Activated CD8-positive, alpha-beta T cell treated with anti-CD3 and anti-CD28 coated beads for 36 hours (primary cell): ENCODE data around the gene SLC9C2. TPM values are rescaled to one million over a fixed set of nuclear protein-coding genes. Genes with fewer than 3 reads are reported as not detected.

Experiments
- ATAC-seq: fragments of 200-7000 bp; cut with Tn5 transposase; one replicate; pipeline ENCODE4 v1.10.0; 2021; ENCODE audit warnings: mild to moderate bottlenecking, moderate library complexity
- CTCF ChIA-PET: fragments of 350-600 bp; sonication (Branson Sonifier 250); formaldehyde crosslinking; loops from one replicate; lab custom pipeline; 2021; ENCODE audit warnings: antibody characterized with exemption; lab: Charles Lee
- POLR2A ChIA-PET: fragments of 350-600 bp; sonication (Branson Sonifier 250); formaldehyde crosslinking; loops from one replicate; lab custom pipeline; 2021; ENCODE audit warnings: antibody characterized with exemption; lab: Charles Lee
- DNase-seq: peaks from one replicate; pipeline ENCODE4 v3.0.0-alpha.2; 2020
- H3K27ac Mint-ChIP-seq: one replicate; pipeline ENCODE4 v1.8.0; 2021; ENCODE audit warnings: mild to moderate bottlenecking, mixed read lengths
- H3K27me3 Mint-ChIP-seq: one replicate; pipeline ENCODE4 v1.8.0; 2021; ENCODE audit warnings: mixed read lengths
- H3K36me3 Mint-ChIP-seq: one replicate; pipeline ENCODE4 v1.8.0; 2021; ENCODE audit warnings: low read depth, mixed read lengths
- H3K4me1 Mint-ChIP-seq: one replicate; pipeline ENCODE4 v1.8.0; 2021; ENCODE audit warnings: low read depth, mixed read lengths
- H3K4me3 Mint-ChIP-seq: one replicate; pipeline ENCODE4 v1.8.0; 2021; ENCODE audit warnings: mild to moderate bottlenecking, moderate library complexity, mixed read lengths
- H3K9me3 Mint-ChIP-seq: one replicate; pipeline ENCODE4 v1.8.0; 2021; ENCODE audit warnings: mixed read lengths
- intact Hi-C: fragments of 100-400 bp; cut with micrococcal nuclease; formaldehyde crosslinking; loops from one replicate; pipeline ENCODE4 v1.10.0; 2022
- total RNA-seq, 2 experiments: library from RNA; stranded (reverse); gene quantifications; one replicate each; pipeline ENCODE4 v1.2.3, GENCODE V29; 2021
- TF ChIP-seq, protein P1 (sequence below): fragments of 200-600 bp; IDR thresholded peaks from one replicate; pipeline ENCODE4 v1.8.0; 2022; ENCODE audit warnings: antibody characterized with exemption, mild to moderate bottlenecking

The SLC9C2 gene
- total RNA-seq, 2 experiments from 2014 or later: not detected

DNA sequence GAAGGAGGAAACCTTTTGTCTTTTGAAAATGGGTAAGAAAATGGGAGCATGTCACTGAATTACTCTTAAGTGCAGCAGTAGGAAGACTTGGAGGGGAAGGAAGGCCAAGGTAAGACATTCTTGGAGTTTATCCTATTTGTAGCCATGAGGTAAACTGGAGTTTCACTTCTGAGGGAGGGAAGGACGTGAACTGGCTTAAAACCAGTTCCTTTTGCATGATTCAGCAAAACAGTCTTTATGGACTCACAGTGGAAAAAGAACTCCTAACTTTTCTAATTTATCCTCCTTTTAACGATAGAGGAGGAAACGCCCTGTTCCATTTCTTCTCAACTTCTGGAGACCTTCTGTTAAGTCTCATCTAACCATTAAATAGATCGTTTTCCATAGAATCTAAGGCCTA is 123.2 kb downstream of the SLC9C2 start:
- Mint-ChIP-seq H3K27me3 (no peaks in the 10 kb centered on the region), H3K4me3 (peak overlapping the region; percentile 76), H3K4me1 (peaks cover 49% of the 10 kb centered on the region), H3K27ac (peak overlapping the region; percentile 21), H3K9me3 (no peaks in the 10 kb centered on the region), H3K36me3 (peaks cover 47% of the 10 kb centered on the region)
- TF ChIP-seq, protein P1, sequence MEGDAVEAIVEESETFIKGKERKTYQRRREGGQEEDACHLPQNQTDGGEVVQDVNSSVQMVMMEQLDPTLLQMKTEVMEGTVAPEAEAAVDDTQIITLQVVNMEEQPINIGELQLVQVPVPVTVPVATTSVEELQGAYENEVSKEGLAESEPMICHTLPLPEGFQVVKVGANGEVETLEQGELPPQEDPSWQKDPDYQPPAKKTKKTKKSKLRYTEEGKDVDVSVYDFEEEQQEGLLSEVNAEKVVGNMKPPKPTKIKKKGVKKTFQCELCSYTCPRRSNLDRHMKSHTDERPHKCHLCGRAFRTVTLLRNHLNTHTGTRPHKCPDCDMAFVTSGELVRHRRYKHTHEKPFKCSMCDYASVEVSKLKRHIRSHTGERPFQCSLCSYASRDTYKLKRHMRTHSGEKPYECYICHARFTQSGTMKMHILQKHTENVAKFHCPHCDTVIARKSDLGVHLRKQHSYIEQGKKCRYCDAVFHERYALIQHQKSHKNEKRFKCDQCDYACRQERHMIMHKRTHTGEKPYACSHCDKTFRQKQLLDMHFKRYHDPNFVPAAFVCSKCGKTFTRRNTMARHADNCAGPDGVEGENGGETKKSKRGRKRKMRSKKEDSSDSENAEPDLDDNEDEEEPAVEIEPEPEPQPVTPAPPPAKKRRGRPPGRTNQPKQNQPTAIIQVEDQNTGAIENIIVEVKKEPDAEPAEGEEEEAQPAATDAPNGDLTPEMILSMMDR: no peak
- no peak for DNase-seq
- POLR2A ChIA-PET: no interaction called here
- intact Hi-C loops: no loop called here
- CTCF ChIA-PET: interaction anchor here (0.6 to 5.6 kb wide), 2 partner anchors 10 to 49 kb away, joined by 3 to 53 read pairs; no protein-coding TSS in a partner anchor
- ATAC-seq: no peak

DNA sequence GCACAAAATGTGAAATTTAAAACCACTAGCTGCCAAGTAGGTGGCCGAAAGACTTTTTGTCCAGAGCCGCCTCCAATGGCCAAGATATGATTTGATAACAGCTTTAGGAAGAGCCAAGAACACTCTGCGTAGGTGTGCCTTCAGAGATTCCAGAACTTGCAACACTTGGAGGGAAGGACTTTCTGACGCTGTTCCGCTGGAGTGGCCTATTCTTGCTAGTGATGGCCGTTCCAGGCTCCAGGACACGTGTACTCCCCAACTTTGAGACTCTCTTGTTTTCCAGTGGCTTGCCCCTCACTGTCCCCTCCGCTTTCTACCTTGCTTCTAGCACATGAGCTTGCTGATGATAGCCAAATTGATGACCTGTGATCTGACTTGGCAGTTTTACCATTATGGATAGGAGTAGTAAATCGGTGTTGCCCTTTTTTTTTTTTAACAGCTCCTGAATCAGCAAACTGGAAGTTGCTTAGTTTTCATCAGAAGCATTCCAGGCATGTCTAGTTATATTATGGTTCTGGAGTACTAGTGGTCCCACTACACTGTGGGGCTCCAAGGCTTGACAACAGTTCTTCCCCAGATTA is 124.7 kb downstream of the SLC9C2 start:
- Mint-ChIP-seq H3K36me3 (peaks cover 45% of the 10 kb centered on the region), H3K4me3 (peak overlapping the region; percentile 76), H3K27me3 (no peaks in the 10 kb centered on the region), H3K27ac (peak overlapping the region; percentile 90), H3K4me1 (peaks cover 62% of the 10 kb centered on the region), H3K9me3 (no peaks in the 10 kb centered on the region)
- ATAC-seq: no peak
- ChIA-PET POLR2A (interaction anchor here (0.6 to 2.9 kb wide), 10 partner anchors 10 to 1546 kb away, joined by 3 to 14 read pairs (median 3); partner anchors contain the start of genes CENPL, DARS2, GAS5 and KLHL20), CTCF (interaction anchor here (1.4 to 5.6 kb wide), 2 partner anchors 39 to 48 kb away, joined by 4 to 53 read pairs; no protein-coding TSS in a partner anchor)
- TF ChIP-seq, protein P1: no peak
- no peak for DNase-seq
- intact Hi-C loops: no loop called here

DNA sequence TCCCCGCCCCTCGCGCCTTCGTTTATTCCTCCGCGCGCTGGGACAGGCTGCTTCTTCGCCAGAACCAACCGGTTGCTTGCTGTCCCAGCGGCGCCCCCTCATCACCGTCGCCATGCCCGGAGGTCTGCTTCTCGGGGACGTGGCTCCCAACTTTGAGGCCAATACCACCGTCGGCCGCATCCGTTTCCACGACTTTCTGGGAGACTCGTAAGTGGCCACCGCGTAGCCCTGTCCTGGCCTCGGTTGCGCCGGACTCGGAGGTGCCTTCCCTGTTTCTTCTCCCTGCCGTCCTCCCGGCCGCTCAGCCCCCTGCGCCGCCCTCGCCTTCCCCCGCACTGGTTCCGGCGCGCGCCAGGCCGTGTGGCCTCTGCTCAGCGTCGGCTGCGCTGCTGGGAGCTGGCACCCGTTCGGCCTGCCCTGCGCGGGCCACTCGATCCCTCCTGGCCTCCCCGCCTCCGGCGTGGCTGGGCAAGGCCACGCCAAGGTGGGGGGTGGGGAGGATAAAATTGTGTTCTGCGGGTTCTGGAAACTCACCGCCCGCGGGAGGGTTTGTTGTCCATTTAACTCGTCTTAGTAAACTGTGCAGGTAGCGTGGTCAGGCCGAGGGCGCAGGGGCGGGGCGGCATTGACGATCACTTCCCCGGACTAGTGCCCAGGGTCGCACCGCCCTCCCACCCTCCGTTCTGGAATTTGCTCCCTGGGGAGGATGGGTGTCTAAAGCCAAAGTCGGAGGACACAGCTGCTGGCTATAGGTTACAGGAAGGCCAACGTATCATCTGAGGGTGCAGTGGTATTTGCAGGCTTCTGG is 125.4 kb downstream of the SLC9C2 start, which contains the start of gene PRDX6:
TSS of gene PRDX6 (plus strand) at position 50 of the 808 bp plus-strand sequence. CDS start at position 113, 63 bp downstream.
- peak; percentile 92 for DNase-seq
- H3K27ac Mint-ChIP-seq: peak within 1 kb of the TSS; percentile 95
- no peaks in the 10 kb centered on the region for H3K9me3 Mint-ChIP-seq
- peak within 1 kb of the TSS; percentile 83 for H3K4me3 Mint-ChIP-seq
- ChIA-PET CTCF (interaction anchor here (1.4 to 5.6 kb wide), 2 partner anchors 39 to 47 kb away, joined by 4 to 53 read pairs; no protein-coding TSS in a partner anchor), POLR2A (interaction anchor here (0.5 to 2.9 kb wide), 16 partner anchors 10 to 1547 kb away, joined by 3 to 14 read pairs (median 4); partner anchors contain the start of genes CENPL, DARS2, GAS5 and KLHL20)
- peak; percentile 24 for ATAC-seq
- H3K27me3 Mint-ChIP-seq: no peaks in the 10 kb centered on the region
- TF ChIP-seq, protein P1: no peak
- peaks cover 41% of the 10 kb centered on the region for H3K36me3 Mint-ChIP-seq
- intact Hi-C loops: loop anchor here (2.0 kb wide), 1 partner anchor 47 kb away; no protein-coding TSS in a partner anchor
- H3K4me1 Mint-ChIP-seq: peaks cover 63% of the 10 kb centered on the region

DNA sequence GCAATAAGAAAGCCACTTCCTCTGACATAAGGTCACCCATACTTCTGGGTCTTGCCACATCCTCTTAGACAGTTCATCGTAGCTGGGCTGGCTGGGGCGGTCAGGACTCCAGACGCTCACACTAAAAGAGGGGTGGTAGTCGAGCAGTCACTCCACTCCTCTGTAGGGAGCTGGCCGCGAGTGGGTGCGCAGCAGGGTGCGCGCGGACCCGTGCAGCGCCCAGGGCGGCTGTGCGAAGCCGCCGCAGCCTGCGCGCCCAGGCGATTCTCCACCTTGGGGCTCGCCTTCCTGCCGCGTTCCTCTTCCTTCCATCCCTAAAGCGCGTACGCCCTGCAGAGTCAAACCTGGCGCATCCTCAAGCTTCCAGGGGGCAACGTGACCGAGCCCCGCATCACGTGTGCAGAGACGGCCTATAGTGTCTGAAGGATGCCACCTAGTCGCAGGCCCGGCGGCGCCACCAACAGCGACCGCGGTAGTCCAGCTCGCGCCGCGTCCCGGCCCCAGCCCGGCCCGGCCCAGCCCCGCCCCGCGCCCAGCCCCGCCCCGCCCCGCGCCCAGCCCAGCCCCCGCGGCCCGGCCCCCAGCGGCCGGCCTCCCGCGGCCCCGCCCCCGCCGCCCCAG is 126.1 kb downstream of the SLC9C2 start:
- CTCF ChIA-PET: interaction anchor here (1.4 to 5.6 kb wide), 2 partner anchors 38 to 46 kb away, joined by 4 to 53 read pairs; no protein-coding TSS in a partner anchor
- intact Hi-C loops: loop anchor here (2.0 kb wide), 1 partner anchor 46 kb away; no protein-coding TSS in a partner anchor

More for the DNA sequence above, 126.1 kb downstream of the SLC9C2 start:
- peak; percentile 84 for ATAC-seq
- POLR2A ChIA-PET: interaction anchor here (0.5 to 2.9 kb wide), 17 partner anchors 10 to 392 kb away, joined by 3 to 14 read pairs (median 3); partner anchors contain the start of genes CENPL, DARS2, GAS5 and KLHL20
- peaks cover 41% of the 10 kb centered on the region for H3K36me3 Mint-ChIP-seq
- no peaks in the 10 kb centered on the region for H3K27me3 Mint-ChIP-seq
- peak overlapping the region; percentile 83 for H3K4me3 Mint-ChIP-seq
- peaks cover 5% of the 10 kb centered on the region for H3K9me3 Mint-ChIP-seq
- TF ChIP-seq, protein P1: no peak
- peak overlapping the region; percentile 95 for H3K27ac Mint-ChIP-seq
- H3K4me1 Mint-ChIP-seq: peaks cover 61% of the 10 kb centered on the region
- DNase-seq: peak; percentile 84
